NCI-H526 treated with DMSO at 0.1 percent for 48 hours (cell line): Measurements from ENCODE around the gene SYT9.

ENCODE experiments used
- DNase-seq: peaks from one replicate; lab custom pipeline; 2025; lab: John Stamatoyannopoulos, UW

Gene SYT9

DNA sequence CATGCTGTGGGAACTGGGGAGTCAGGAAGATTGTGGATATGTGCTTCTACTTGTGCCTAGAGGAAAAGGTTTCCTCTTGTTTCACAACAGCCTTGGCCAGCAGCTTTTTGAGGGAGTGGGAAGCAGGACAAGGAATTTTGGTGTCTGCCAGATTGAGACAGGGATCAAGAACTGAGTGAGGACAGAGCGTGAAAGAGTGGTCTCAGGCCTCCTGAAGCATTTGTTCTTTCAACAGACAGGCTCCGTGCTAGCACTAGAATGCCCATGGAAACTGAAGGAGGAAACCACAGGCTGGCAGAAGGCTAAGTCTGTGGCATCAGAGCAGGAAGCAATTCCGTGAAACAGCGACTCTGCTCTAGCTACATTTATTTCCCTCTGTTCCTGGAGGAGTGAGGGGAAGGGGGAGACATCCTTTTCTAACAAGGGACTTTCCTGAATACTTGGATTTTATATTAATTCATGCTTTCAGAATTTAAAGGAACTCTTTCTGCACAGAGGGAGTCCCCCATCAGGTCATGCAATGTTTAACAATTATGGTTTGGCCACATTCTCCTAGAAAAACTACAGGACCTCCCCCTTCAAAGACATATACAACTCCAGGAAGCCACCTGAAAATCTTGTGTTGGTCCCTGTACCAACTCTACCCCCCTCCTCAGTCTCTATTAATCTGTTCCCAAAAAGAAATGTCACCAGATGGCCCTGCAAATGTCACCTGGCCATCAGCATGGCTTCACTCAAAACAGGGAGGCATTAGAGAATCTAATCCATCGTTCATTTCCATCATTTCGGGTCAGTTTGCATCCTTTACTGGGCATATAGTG is 96.1 kb downstream of the SYT9 start:
- no peak for DNase-seq

DNA sequence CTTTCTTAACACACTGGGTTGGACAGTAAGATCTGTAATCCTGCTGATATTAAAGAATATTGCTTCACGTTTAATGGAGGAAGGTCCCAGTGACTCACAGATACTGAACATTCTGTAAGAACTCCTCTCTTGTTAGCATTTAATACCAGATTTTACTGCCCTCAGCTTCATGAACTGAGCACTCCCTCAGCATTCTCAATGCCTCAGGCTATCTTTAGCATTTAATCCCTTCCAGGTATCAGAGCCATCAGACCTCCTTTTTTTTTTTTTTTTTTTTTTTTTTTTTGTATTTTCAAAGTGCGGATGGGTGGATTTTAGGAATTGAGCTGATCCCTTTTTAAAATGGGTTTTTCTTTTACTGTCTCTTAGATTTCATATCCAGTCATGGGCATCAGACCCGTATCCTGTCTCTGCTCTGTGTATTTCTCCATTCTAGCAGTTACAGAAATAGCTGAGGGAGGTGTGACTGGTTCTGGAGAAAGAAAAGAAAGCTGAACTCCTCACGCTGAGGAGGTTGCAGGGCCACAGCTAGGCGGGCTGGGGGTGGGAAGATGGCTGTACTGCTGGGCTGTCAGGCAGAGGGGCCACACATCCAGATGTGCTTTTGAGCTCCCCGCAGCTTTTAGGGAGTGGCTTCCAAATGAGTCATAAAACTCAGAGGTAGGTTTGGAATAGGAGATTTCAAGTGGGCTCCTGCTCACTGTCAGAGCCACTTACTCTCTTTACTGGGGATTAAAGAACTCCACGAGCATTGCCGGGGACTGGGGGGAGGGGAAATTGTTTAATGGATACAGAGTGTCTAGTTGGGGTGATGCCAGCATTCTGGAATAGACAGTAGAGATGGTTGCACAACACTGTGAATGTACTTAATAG is 97.0 kb downstream of the SYT9 start:
- no peak for DNase-seq

DNA sequence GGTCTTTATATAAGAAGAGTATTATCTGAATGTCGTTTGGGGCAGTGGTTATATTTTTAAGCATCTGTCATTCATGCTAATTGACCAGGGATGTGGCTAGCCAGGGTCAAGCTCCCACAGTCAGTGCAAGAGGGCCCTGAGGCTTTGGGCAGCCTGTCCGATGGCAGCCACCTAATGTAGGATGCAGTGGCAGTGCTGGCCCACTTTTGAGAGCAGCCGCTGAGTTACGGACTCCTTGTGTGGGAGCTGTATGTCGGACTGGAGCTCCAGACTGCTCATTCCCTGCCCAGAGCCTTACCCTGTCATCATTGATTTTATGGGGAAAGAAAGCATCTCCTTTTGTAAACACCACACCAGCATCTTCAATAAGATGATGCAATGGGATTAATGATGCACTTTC is 99.5 kb downstream of the SYT9 start:
- no peak for DNase-seq

DNA sequence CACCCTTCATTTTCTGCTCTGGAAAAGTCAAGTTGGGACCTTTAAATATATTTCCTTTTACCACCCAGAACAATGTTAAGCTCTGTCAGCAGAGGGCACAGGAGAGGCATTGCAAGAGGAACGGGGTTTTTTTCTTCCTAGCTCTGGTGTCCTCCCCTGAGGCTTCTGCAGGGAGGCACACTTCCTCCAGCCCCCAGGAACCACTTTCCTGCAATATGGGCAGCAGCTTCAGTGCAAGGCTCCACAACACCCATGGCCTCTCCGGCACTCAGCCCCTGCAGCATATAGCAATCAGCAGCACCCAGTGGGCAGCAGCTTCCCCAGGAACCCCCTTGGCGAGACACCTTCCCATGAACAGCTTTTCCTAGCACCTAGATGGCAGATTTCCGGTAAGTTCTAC is 101.4 kb downstream of the SYT9 start:
- peak; percentile 10 for DNase-seq

DNA sequence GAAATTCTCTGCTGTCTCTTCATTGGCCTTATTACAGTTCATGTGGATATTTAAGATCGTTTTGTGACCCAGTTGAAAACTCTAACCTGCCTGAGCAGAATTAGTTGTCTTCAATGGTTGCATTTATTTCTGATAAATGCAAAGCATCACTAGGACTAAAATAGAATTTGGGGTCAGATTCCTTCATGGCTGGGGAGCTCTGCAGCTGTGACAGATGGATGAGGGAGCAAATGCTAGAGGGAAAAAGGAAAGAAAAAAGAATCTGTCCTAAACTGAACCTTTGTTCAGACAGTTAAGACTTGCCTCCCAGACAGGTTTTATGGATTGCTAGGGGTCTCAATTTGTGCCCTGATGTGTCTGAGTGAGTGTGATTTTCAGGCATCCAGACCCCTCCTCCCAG is 113.0 kb downstream of the SYT9 start:
- no peak for DNase-seq

DNA sequence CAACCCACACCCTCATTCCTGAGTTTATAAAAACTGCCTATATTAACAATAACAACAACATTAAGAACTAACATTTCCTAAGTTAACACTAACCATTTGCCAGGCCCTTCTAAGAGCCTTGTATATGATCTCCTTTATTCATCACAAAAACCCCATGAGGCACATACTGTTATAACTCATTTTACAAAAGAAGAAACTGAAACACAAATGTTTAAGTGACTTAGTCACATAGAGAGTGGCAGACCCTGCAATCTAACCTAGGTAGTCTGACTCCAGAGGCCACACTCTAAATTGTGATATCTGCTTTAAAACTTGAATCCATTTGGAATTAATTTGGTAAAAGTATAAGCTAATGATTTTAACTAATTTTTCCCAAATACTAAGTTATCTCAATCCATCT is 116.1 kb downstream of the SYT9 start:
- no peak for DNase-seq

DNA sequence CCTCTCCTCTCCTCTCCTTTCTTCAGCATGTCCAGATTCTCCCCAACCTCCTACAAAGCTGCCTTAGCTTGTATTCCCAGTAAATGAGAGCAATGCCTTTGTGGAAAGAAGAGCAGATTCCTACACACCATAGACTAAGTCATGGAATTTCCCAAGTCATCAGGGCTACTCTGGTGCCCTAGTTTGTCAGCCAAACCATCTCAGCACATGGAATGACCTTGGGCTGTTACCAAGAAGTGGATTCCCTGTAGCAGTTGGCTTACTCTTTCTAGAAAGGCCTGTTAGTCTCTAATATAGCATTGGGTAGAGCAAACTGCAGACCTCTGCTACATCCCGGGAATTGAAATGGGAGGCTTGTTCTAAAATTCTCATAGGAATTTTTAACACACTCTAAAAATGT is 124.7 kb downstream of the SYT9 start:
- no peak for DNase-seq

DNA sequence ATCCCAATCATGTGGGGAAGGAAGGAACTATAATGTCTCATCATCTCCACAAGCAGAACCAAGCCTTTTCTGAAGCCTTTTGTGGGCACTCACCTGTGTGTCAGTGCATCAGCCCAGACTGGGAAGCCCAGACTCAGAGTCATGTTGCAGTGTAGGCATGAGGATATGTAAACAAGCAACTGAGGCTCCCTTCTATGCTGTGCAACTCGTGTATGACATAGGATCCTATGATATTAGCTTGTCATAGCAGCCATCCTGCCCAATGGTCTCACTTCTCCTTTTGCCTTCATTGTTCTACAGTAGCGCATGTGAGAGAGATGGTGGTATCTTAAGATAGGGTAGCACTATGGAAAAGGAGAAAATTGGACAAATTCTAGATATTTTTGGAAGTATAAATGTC is 130.2 kb downstream of the SYT9 start:
- no peak for DNase-seq

DNA sequence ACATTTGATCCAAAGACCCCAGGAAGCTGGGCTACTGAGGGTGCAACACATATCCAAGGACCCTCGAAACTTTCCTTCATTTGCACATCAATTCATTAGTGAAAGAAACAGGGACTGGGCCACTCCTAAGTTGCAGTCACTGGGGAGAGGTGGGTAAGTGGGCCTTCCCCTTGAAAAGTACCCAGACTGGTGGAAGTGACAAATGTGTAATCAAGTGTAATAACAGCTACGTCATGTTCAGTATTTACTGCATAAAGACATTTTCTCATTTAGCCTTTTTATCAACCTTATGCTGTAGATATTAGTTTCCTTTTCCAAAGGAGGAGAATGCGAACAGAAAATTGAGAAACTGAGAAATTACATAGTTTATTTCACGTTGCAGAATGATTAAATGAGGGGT is 131.7 kb downstream of the SYT9 start:
- DNase-seq = no peak

DNA sequence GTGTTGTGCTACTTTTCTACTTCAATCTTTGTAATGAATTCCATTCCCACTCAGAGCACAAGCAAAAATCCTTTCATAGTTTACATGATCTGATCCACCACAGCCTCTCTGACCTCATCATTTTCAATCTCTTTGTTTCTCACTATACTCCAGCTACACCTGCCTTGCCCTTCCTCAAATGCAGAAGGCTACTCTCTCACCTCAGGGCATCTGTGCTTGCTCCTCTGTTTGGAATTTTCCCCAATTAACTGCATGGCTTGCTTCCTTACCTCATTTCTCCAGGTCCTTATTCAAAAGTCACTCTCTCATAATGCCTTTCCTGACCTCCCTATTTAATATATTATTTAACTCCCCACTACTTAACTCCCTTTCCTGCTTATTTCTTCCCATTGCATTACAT is 133.0 kb downstream of the SYT9 start:
- no peak for DNase-seq

DNA sequence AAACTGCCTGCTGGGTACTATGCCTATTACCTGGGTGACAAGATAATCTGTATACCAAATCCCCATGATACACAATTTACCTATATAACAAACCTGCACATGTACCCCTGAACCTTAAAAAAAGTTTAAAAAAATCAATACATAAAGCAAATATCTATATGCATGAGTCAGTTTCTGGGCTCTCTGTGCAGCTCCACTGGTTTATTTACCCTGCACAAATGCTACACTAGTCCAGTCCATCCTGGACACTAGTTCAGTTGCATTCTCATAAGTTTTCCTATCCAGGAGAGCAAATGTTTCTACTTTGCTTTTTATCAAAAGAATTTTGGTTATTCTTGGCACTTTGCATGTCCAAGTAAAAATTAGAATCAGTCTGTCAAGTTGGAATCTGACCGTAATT is 133.8 kb downstream of the SYT9 start:
- DNase-seq = no peak

DNA sequence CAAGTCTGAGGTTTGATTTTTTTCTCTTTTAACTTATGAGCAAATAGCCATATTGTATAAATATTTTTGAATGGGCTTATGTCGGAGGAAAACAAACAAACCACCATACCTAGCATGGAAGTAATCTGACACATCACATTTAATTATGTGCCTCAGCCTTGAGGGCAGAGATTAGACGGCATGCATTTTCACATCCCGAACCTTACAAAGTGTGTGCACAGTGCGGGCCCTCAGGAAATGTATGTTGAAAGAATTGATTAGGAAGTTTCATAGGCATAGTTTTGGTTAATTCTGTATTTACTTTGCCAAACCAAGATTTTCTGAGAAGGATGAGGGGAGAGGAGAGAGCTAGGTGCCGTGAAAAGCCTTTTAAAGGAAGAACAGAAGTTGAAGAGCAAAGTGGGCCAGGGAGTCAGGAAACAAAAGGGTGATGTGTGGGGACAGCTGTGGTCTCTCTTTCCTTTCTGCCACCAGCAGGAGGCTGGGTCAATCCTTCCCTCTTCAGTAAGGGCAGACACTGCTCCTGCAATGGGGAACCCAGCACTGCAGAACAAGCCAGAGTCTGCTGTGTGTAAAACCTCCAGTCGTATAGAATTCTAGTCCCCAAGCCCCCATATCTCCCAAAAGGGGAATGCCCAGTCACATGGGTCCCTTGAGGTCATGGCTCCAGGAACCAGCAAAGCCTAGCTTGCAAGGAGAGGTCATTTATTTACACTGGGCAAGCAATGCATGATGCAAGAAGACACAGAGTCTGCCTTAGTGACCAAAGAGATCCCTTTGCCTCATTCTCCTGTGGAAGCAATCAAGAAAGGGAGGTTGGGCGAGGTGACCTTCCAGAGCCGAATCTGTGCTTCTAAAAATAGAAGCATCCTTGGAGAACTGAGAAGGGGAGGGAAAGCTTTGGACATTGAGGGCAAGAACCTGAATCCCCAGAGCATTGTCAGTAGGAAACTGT is 162.5 kb downstream of the SYT9 start:
- DNase-seq = no peak

DNA sequence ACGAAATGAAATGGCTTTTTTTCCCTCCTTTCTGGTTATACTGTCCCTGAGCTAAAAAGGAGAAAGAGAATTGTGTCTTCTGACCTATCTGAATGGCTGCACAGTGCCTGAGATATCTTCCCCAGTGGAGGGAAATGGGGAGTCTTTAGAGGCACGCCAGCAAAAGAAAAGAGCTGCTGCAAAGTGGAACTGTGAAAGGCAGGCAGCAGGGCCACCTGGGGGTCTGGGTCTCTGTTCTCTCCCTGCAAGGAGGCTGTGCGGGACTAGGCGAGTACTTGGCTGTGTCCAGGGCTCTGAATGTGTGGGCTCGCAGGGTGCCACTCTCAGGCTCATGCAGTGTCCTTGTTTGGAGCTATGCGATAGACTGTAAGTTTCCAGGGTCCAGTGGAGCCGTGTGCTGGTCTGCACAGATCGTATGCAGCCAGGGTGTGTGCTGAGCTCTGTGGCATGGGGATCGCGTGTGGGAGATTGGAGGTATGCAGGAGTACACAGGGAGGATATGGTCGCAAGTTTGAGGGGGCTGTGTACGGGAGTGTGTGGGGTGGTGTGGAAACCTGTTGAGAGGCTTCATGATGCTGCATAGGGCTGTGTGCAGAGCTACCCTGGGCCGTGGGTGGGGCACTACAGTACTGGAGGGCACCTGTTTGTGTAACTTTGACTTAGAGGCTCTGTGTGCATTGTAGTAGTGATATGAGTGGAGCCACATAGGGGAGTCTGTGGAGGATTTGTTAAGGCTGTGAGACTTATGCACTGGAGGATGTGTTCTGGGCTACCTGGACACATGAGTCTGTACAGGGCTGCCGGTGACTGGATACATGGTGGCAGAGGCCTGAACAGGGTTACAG is 163.5 kb downstream of the SYT9 start:
- DNase-seq = no peak

DNA sequence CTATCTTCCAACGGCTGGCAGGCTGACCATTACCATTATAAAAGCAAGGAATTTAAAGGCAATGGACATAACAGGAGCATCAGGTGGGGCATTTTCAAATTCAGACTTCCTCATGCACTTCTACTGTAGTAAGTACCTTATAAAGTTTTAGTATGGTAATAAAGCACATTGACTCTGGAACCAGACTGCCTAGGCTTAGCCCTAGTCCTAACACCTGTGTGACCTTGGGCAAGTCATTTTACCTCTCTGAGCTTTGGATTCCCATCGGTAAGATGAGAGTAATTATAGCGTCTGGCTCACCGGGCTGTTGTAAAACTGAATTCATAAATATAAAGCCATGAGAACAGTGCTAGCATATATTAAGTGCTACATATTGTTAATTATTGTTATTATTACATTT is 164.4 kb downstream of the SYT9 start:
- DNase-seq = no peak

DNA sequence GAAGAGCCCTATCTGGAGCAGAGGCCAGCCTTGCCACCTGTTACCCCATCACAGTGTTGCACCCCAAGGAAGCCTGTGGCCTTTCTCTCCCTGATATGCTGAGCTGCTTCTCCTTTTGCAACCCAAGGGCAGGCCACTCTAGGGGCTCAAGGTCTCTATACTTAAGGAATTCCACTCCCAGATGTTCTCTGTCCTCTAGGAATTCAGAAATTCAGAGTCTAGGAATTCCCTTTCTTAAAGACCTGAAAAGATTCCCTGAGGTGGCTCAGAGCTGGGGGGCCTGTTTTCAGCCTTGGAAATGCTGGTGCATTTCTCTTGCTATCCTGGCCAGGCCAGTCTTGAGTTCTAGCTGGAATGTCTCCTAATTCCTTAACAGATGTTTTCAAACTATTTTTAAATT is 165.6 kb downstream of the SYT9 start:
- no peak for DNase-seq

DNA sequence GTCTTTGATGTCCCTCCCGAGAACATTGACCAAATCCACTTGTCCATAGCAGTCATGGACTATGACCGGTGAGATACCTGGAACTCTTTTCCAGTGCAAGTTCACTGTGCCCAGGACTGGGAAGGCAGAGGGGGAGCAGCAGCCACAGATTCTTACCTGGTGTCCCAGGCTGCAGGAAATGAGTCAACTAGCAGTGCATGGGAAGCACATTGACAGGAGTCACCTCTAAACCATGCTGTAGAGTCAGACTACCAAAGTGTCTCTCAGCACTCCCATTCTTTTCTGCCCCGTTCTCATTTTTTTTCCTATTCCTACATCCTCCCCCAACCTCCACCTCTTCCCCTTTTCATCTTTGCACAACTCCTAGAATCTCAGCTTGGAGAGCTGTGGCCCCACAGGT is 166.4 kb downstream of the SYT9 start:
- DNase-seq = no peak

DNA sequence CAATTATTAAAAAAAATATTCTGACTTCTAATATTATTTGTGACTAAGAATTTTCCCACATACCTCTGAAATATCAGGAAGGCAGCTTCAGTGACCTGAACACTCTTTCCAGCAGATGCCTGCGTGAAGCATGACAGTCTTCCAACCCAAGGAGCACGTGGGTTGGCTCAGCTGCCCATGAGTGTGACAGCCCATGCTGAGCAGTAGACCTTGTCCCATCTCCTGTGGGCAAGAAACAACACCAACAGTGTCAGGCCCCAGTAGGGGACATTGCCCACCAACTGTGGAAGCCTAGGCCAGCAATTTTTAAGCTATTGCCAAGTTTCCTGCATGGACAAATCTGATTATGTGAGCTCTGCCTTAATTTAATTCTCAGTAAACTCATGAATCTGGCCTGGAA is 167.2 kb downstream of the SYT9 start:
- no peak for DNase-seq

DNA sequence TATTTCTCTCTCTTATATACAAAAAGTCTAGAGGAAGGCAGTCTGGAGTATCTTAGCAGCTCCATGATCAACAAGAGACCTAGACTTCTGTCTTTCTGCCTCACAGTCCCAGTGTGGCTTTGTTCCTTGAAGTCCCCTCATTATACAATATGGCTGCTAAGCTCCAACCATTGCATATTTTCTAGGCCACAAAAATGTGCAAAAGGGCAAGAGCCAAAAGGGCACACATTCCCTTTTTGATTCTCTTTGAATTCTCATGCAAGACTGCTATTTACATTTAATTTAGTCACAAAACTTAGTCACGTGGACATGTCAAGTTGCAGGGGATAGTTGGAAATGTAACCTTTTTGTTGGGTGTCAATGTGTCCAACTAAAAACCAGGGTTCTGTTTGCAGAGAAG is 169.4 kb downstream of the SYT9 start:
- DNase-seq = no peak

DNA sequence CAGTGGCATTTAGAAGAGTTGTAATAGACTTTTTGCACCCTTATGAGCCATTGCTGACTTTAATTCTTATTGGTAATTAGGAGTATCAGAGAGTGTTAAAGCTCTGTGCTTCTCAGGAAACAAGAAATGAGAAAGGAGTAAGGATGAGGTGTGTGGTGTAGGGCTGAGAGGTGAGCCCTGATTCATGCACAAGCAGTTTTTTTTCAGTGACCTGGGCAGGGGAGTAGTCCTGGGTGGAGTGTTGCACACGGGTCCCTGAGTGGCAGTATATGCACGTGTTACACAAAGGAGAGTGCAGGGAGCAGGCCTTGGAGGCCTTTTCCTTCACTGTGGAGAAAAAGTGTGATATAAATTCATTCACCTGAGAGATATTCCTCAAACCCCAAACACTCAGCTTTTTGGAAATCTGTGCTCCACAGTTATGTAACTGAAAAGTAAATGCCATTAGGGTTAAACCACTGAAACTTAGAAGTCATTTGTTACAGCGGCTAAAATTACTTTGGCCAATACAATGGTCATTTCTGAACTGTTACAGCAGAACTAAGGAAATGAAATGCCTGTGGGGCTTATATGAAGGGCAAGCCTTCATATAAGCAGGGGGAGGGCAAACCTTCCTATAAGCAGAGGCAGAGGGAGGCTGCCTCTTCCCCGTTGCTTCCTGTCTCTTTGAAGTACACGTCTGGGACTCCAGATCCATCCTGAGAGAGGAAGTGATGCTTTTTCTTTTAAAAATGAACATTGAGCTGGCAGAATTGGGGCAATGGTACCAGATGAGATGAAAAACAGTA is 171.0 kb downstream of the SYT9 start:
- no peak for DNase-seq

DNA sequence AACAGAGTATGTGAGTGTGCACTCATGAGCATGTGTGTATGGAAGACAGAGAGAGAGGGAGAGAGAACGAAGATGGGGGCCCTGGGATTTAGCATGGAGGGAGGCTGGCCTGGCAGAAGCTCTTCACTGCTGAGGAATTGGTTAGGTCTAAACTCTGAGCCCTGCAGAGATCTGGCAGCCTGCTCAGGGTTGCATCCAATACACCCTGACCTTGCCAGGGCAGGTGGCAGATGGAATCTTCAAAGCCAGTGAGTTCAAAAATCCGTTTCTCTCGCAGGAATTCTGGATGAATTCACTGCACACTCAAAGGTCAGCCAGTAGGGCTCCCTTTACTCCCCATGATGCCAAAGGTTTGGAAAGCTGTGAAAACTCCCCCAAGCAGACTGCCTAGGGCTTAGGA is 172.2 kb downstream of the SYT9 start:
- no peak for DNase-seq

DNA sequence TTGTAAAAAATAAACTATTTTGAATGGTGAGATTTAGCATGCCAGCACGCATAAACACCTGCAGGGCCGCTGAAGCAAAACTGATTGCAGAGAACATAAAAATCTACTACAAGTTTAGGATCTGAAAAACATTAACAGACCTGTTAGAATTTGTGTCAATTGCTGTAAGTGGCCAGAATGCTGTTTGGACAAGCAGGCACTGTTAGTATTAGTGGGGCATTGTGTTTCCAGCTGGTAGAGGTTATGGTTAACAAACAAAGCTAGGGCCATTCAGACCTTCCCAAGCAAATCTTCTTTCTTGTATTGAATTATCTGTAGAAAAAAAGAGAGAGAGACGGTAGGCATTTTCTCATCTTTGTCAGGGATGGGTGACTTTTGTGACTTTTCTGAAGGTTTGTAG is 176.0 kb downstream of the SYT9 start:
- DNase-seq = no peak
